PC-3 (cell line): ENCODE measurements around the gene NKX2-3.

Experiments used
- EZH2 ChIP-seq: fragments of 300-600 bp; sonication (generic); IDR thresholded peaks from one replicate; pipeline ENCODE4 v1.6.1; 2017; ENCODE audit warnings: antibody characterized with exemption, mild to moderate bottlenecking, low read length; ENCODE audit not compliant: unreplicated experiment
- TF ChIP-seq, protein P1 (sequence below): fragments of 300-600 bp; sonication (generic); conservative IDR thresholded peaks from 2 replicates; pipeline ENCODE4 v1.5.1; 2017; ENCODE audit warnings: antibody characterized with exemption, low read depth, mild to moderate bottlenecking, low read length

DNA sequence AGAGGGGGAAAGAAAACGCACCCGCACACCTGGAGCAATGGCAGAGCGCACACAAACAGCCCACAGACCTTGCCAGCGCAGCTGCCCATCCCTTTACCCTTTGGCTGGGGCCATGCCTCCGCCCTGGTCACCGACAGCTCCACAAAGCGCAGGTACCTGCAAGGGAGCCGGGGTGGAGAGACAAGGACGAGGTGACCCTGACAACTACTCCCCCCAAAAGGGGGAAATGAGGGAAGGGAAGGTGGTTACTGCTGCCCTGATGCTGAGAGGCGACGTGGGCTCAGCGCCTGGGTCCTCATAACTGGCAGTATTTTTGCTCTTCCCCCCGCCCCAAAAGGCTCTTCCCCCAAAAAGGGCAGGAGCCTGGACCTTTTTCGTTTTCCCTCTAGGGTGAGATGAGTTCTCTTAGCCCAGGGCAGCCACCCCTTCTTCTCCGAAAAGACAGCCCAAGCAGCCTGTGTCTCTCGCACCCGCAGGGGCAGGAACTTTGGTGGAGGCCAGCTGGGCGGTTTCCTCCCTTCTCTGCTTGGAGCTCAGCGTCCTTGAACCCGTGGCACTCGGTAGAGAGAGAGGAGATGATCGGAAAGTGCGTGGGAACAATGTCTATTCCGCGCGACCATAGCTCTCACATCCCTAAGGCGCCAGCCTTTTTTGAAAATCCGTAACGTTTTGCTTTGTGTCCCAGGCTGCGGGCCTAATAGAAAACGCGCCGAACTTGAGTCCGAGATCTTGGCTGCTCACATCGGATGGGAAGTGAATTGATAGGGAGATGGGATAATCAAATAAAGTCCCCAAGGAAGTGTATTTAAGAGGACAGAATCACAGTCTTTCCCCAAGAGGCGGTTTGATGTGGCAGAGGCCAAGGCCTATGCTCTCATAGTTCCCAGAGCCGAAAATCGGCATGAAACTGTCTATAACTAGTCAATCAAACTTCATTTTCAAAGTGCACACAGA lies 1.0 kb downstream of the NKX2-3 start:
- TF ChIP-seq, protein P1, sequence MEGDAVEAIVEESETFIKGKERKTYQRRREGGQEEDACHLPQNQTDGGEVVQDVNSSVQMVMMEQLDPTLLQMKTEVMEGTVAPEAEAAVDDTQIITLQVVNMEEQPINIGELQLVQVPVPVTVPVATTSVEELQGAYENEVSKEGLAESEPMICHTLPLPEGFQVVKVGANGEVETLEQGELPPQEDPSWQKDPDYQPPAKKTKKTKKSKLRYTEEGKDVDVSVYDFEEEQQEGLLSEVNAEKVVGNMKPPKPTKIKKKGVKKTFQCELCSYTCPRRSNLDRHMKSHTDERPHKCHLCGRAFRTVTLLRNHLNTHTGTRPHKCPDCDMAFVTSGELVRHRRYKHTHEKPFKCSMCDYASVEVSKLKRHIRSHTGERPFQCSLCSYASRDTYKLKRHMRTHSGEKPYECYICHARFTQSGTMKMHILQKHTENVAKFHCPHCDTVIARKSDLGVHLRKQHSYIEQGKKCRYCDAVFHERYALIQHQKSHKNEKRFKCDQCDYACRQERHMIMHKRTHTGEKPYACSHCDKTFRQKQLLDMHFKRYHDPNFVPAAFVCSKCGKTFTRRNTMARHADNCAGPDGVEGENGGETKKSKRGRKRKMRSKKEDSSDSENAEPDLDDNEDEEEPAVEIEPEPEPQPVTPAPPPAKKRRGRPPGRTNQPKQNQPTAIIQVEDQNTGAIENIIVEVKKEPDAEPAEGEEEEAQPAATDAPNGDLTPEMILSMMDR: no peak
- no peak for TF ChIP-seq EZH2
